IMR-90 (cell line): ENCODE results near the gene ZNF786. TPM values are rescaled to one million over a fixed set of nuclear protein-coding genes. Genes with fewer than 3 reads are reported as not detected.

Experiments used
- ATAC-seq: fragments of 200-7000 bp; cut with Tn5 transposase; 2 replicates; pipeline ENCODE4 v1.9.1; 2020; ENCODE audit warnings: low read depth, mild to moderate bottlenecking, moderate library complexity
- BruUV-seq: library from RNA; stranded (reverse); fragments of 400-500 nt; replicated peaks from 2 replicates; lab custom pipeline; 2021; lab: Mats Ljungman, UMichigan
- CTCF ChIA-PET: fragments of 300-600 bp; formaldehyde crosslinking; extraction: SDS; loops from one replicate; lab custom pipeline; 2021; ENCODE audit warnings: antibody characterized with exemption; lab: Yijun Ruan, JAX
- POLR2A ChIA-PET: fragments of 300-600 bp; sonication (Branson Sonifier 250); formaldehyde crosslinking; loops from one replicate; lab custom pipeline; 2022; ENCODE audit warnings: antibody characterized with exemption; ENCODE audit not compliant: unreplicated experiment; lab: Charles Lee
- DNase-seq: peaks from one replicate; pipeline ENCODE4 v3.0.0; 2013
- H2AFZ ChIP-seq: replicated peaks from 2 replicates; pipeline ENCODE3; 2013; ENCODE audit warnings: low read length, mild to moderate bottlenecking; ENCODE audit not compliant: poor library complexity
- H2AK5ac ChIP-seq: 2 replicates; pipeline ENCODE4 v1.6.1; 2013; ENCODE audit warnings: low read depth, low read length, inconsistent platforms
- H2AK9ac ChIP-seq: replicated peaks from 2 replicates; pipeline ENCODE3; 2013; ENCODE audit warnings: mild to moderate bottlenecking, low read depth, low read length, moderate library complexity; ENCODE audit not compliant: poor library complexity
- H2BK120ac ChIP-seq: 2 replicates; pipeline ENCODE4 v1.6.1; 2013; ENCODE audit warnings: low read depth, low read length, inconsistent platforms
- H2BK15ac ChIP-seq: 3 replicates; pipeline ENCODE4 v1.6.1; 2013; ENCODE audit warnings: low read depth, low read length, inconsistent platforms
- H2BK20ac ChIP-seq: 2 replicates; pipeline ENCODE4 v1.6.1; 2013; ENCODE audit warnings: low read depth, mild to moderate bottlenecking, inconsistent platforms, low read length, moderate library complexity
- H2BK5ac ChIP-seq: 2 replicates; pipeline ENCODE4 v1.6.1; 2013; ENCODE audit warnings: mild to moderate bottlenecking, low read depth, low read length, inconsistent platforms; ENCODE audit not compliant: poor library complexity, severe bottlenecking
- H3K14ac ChIP-seq: replicated peaks from 2 replicates; pipeline ENCODE4 v1.6.1; 2013; ENCODE audit warnings: low read depth, low read length, inconsistent platforms
- H3K18ac ChIP-seq: 2 replicates; pipeline ENCODE4 v1.6.1; 2013; ENCODE audit warnings: low read depth, low read length, control low read depth
- H3K23ac ChIP-seq: 2 replicates; pipeline ENCODE4 v1.6.1; 2013; ENCODE audit warnings: low read depth, low read length, inconsistent platforms
- H3K27ac ChIP-seq: 2 replicates; pipeline ENCODE4 v1.5.1; 2013; ENCODE audit warnings: mild to moderate bottlenecking, control low read depth, low read length; ENCODE audit not compliant: insufficient read depth
- H3K27me3 ChIP-seq: 2 replicates; pipeline ENCODE4 v1.6.1; 2013; ENCODE audit warnings: low read length; ENCODE audit not compliant: control insufficient read depth, insufficient read depth
- H3K36me3 ChIP-seq: 2 replicates; pipeline ENCODE4 v1.6.1; 2013; ENCODE audit warnings: low read length, mixed read lengths; ENCODE audit not compliant: control insufficient read depth, insufficient read depth
- H3K4ac ChIP-seq: 2 replicates; pipeline ENCODE4 v1.6.1; 2013; ENCODE audit warnings: low read depth, low read length, inconsistent platforms
- H3K4me1 ChIP-seq: 2 replicates; pipeline ENCODE4 v1.6.1; 2013; ENCODE audit warnings: low read length, mixed read lengths; ENCODE audit not compliant: control insufficient read depth, insufficient read depth
- H3K4me2 ChIP-seq: 2 replicates; pipeline ENCODE4 v1.6.1; 2013; ENCODE audit warnings: low read depth, mild to moderate bottlenecking, control low read depth, low read length, moderate library complexity
- H3K4me3 ChIP-seq: 2 replicates; pipeline ENCODE4 v1.5.1; 2013; ENCODE audit warnings: low read depth, mild to moderate bottlenecking, control low read depth, low read length, moderate library complexity; ENCODE audit not compliant: insufficient read depth
- H3K56ac ChIP-seq: 2 replicates; pipeline ENCODE4 v1.6.1; 2013; ENCODE audit warnings: low read length, inconsistent platforms; ENCODE audit not compliant: insufficient read depth; ENCODE audit errors: extremely low read depth
- H3K79me1 ChIP-seq, 2 experiments: 2 replicates each; pipeline ENCODE4 v1.6.1; 2013; ENCODE audit warnings: low read length in 2 of 2, inconsistent platforms in 1 of 2, low read depth in 1 of 2
- H3K9ac ChIP-seq: 2 replicates; pipeline ENCODE4 v1.6.1; 2013; ENCODE audit warnings: low read depth, low read length, control low read depth
- H3K9me1 ChIP-seq: 2 replicates; pipeline ENCODE4 v1.6.1; 2013; ENCODE audit warnings: low read length, inconsistent platforms; ENCODE audit not compliant: insufficient read depth
- H3K9me3 ChIP-seq: 2 replicates; pipeline ENCODE4 v1.6.1; 2013; ENCODE audit warnings: low read length; ENCODE audit not compliant: control insufficient read depth, insufficient read depth
- H4K20me1 ChIP-seq: 2 replicates; pipeline ENCODE4 v1.6.1; 2013; ENCODE audit warnings: low read length, inconsistent platforms; ENCODE audit not compliant: insufficient read depth
- H4K5ac ChIP-seq: 2 replicates; pipeline ENCODE4 v1.6.1; 2013; ENCODE audit warnings: mild to moderate bottlenecking, low read depth, low read length, control low read depth
- H4K8ac ChIP-seq, 2 experiments: 2 replicates each; pipeline ENCODE4 v1.6.1; 2013; ENCODE audit warnings: low read depth in 2 of 2, low read length in 2 of 2, control low read depth in 1 of 2, inconsistent platforms in 1 of 2
- H4K91ac ChIP-seq: 2 replicates; pipeline ENCODE4 v1.6.1; 2013; ENCODE audit warnings: low read depth, low read length, inconsistent platforms; ENCODE audit not compliant: insufficient read depth
- BHLHE40 ChIP-seq: fragments of 150-350 bp; IDR thresholded peaks from 2 replicates; pipeline ENCODE4 v1.6.1; 2016; ENCODE audit warnings: mild to moderate bottlenecking, low read depth, low read length
- CEBPB ChIP-seq: IDR thresholded peaks from 2 replicates; pipeline ENCODE4 v1.6.1; 2012; ENCODE audit warnings: low read depth, low read length, improper control_type of control experiment
- ELK1 ChIP-seq: fragments of 150-350 bp; IDR thresholded peaks from 2 replicates; pipeline ENCODE4 v1.6.1; 2016; ENCODE audit warnings: low read depth, mild to moderate bottlenecking, low read length, moderate library complexity, borderline replicate concordance
- MAFK ChIP-seq: IDR thresholded peaks from 2 replicates; pipeline ENCODE4 v1.6.1; 2012; ENCODE audit warnings: low read depth, low read length, improper control_type of control experiment
- MAZ ChIP-seq: IDR thresholded peaks from 2 replicates; pipeline ENCODE4 v1.6.1; 2012; ENCODE audit warnings: low read depth, mild to moderate bottlenecking, low read length, improper control_type of control experiment, moderate library complexity, borderline replicate concordance
- NFE2L2 ChIP-seq: fragments of 150-350 bp; IDR thresholded peaks from 2 replicates; pipeline ENCODE4 v1.6.1; 2016; ENCODE audit warnings: low read depth, mild to moderate bottlenecking, low read length
- POLR2A ChIP-seq: IDR thresholded peaks from 2 replicates; pipeline ENCODE4 v1.6.1; 2012; ENCODE audit warnings: mild to moderate bottlenecking, low read depth, low read length
- RCOR1 ChIP-seq: IDR thresholded peaks from 2 replicates; pipeline ENCODE4 v1.6.1; 2012; ENCODE audit warnings: mild to moderate bottlenecking, low read length, improper control_type of control experiment; ENCODE audit not compliant: insufficient replicate concordance
- RFX5 ChIP-seq: IDR thresholded peaks from 2 replicates; pipeline ENCODE4 v1.8.0; 2012; ENCODE audit warnings: low read depth, mild to moderate bottlenecking, low read length, moderate library complexity
- USF2 ChIP-seq: fragments of 150-350 bp; IDR thresholded peaks from 2 replicates; pipeline ENCODE4 v1.6.1; 2017; ENCODE audit warnings: mild to moderate bottlenecking, antibody characterized with exemption, low read length, low read depth
- WGBS, 2 experiments: methylation state at CpG; one replicate each; pipeline versions ENCODE4 v1.1.5 to v1.1.7; 2013; ENCODE audit warnings: missing lambda C conversion rate in 2 of 2; ENCODE audit not compliant: insufficient read length in 1 of 2; ENCODE audit errors: extremely low coverage in 2 of 2; 5-methylcytosine and 5-hydroxymethylcytosine counted together
- dilution Hi-C: fragments of 300-500 bp; cut with HindIII; formaldehyde crosslinking; loops from one replicate; pipeline ENCODE4 v1.14.3; 2018; ENCODE audit warnings: low sequenced_read_pairs; ENCODE audit not compliant: unreplicated experiment
- in situ Hi-C: fragments of 300-500 bp; cut with MboI; formaldehyde crosslinking; loops from 3 replicates; pipeline ENCODE4 v1.14.3; 2019; ENCODE audit warnings: low sequenced_read_pairs, inconsistent platforms, mixed read lengths
- intact Hi-C: fragments of 100-400 bp; cut with micrococcal nuclease; formaldehyde crosslinking; loops from 2 replicates; pipeline ENCODE4 v1.10.0; 2022
- polyA plus RNA-seq, 3 experiments: library from polyadenylated mRNA; depleted of rRNA; stranded (reverse); fragments of >200 nt; gene quantifications; 2 replicates each; pipeline ENCODE4 v1.2.3, GENCODE V29; 2012; ENCODE audit warnings: low replicate concordance in 1 of 3
- total RNA-seq: library from RNA; depleted of rRNA; stranded (reverse); fragments of >200 nt; gene quantifications from 2 replicates; pipeline ENCODE4 v1.2.3, GENCODE V29; 2012

Gene ZNF786
- total and polyA plus RNA-seq, 2 of the 4 experiments (the other 2 are of a cell fraction) = 2.8 to 7.3 TPM

- H2BK20ac ChIP-seq = no peak overlapping the region
- H3K27me3 ChIP-seq = no peaks in the 10 kb centered on the region
- DNase-seq = no peak
- no peak for ATAC-seq
- H2BK120ac ChIP-seq = no peak overlapping the region
- H4K5ac ChIP-seq = no peak overlapping the region
- no peaks in the 10 kb centered on the region for H3K9me1 ChIP-seq
- H3K4me2 ChIP-seq = no peak overlapping the region
- no peak overlapping the region for H3K4me3 ChIP-seq
- no peak overlapping the region for H3K56ac ChIP-seq
- H3K79me1 ChIP-seq = peaks cover 3 to 8% of the 10 kb centered on the region in 2 experiments; a peak in 2 of 4 replicates
- ChIA-PET POLR2A (no interaction called here), CTCF (no interaction called here)
- in situ Hi-C loops (no loop called here), dilution Hi-C loops (no loop called here), intact Hi-C loops (no loop called here)
- BruUV-seq = no TSS peak
- H4K91ac ChIP-seq = no peak overlapping the region
- H3K36me3 ChIP-seq = no peaks in the 10 kb centered on the region
- TF ChIP-seq MAFK = no peak
- no peak for TF ChIP-seq ELK1
- no peak for TF ChIP-seq NFE2L2
- no peak for TF ChIP-seq POLR2A
- no peak for TF ChIP-seq RFX5
- TF ChIP-seq BHLHE40 = no peak
- TF ChIP-seq CEBPB = no peak
- no peak for TF ChIP-seq RCOR1
- no peak for TF ChIP-seq USF2
- no peak for TF ChIP-seq MAZ
- H3K14ac ChIP-seq = no peak overlapping the region
- no peaks in the 10 kb centered on the region for H4K20me1 ChIP-seq
- H3K18ac ChIP-seq = no peak overlapping the region
- H2AK5ac ChIP-seq = no peak overlapping the region
- no peak overlapping the region for H2BK5ac ChIP-seq
- no peak overlapping the region for H3K27ac ChIP-seq
- H3K9me3 ChIP-seq = no peaks in the 10 kb centered on the region
- H2BK15ac ChIP-seq = no peak overlapping the region
- H3K4ac ChIP-seq = no peak overlapping the region
- no peak overlapping the region; the same call in 1 of the 2 replicates for H3K23ac ChIP-seq
- no peak overlapping the region for H2AK9ac ChIP-seq
- H3K4me1 ChIP-seq = no peaks in the 10 kb centered on the region
- WGBS, 2 experiments = no CpG with 5 or more reads among the region's 4 CpGs
- H4K8ac ChIP-seq = no peak overlapping the region
- H3K9ac ChIP-seq = no peak overlapping the region
- no peak overlapping the region for H2AFZ ChIP-seq
These were observed 2.7 kb upstream of the ZNF786 start for GRCh38 chr7:149093228-149093627.
